Astrocyte (in vitro differentiated cells and primary cell): ENCODE data around the gene RAE1. TPM values are rescaled to one million over a fixed set of nuclear protein-coding genes. Genes with fewer than 3 reads are reported as not detected.

Source experiments
- DNase-seq: peaks from one replicate; pipeline ENCODE4 v3.0.0-alpha.2; 2010; ENCODE audit warnings: low read depth
- FAIRE-seq: peaks from 2 replicates; lab custom pipeline; 2011; peaks lifted over from hg19 to GRCh38; lab: Jason Lieb, UNC
- H2AFZ ChIP-seq: 2 replicates; pipeline ENCODE4 v1.6.0; 2012; ENCODE audit warnings: low read depth, low read length, inconsistent platforms
- H3K27ac ChIP-seq: 2 replicates; pipeline ENCODE4 v1.5.1; 2011; ENCODE audit warnings: low read depth, low read length, inconsistent platforms
- H3K27me3 ChIP-seq: 2 replicates; pipeline ENCODE4 v1.6.0; 2011; ENCODE audit warnings: low read length, inconsistent platforms; ENCODE audit not compliant: insufficient read depth
- H3K36me3 ChIP-seq: 2 replicates; pipeline ENCODE4 v1.5.1; 2011; ENCODE audit warnings: low read length, inconsistent platforms; ENCODE audit not compliant: insufficient read depth
- H3K4me1 ChIP-seq: 2 replicates; pipeline ENCODE4 v1.5.1; 2011; ENCODE audit warnings: low read length, inconsistent platforms; ENCODE audit not compliant: insufficient read depth
- H3K4me2 ChIP-seq: 2 replicates; pipeline ENCODE4 v1.6.0; 2012; ENCODE audit warnings: low read length, inconsistent platforms
- H3K4me3 ChIP-seq: 2 replicates; pipeline ENCODE4 v1.5.1; 2011; ENCODE audit warnings: low read depth, mild to moderate bottlenecking, low read length, inconsistent platforms; ENCODE audit not compliant: insufficient read depth
- H3K79me2 ChIP-seq: 2 replicates; pipeline ENCODE4 v1.6.0; 2012; ENCODE audit warnings: mild to moderate bottlenecking, low read length, inconsistent platforms; ENCODE audit not compliant: insufficient read depth
- H3K9ac ChIP-seq: 2 replicates; pipeline ENCODE4 v1.6.0; 2012; ENCODE audit warnings: mild to moderate bottlenecking, low read length, inconsistent platforms
- H3K9me3 ChIP-seq: 2 replicates; pipeline ENCODE4 v1.5.1; 2012; ENCODE audit warnings: low read depth, mild to moderate bottlenecking, low read length, inconsistent platforms; ENCODE audit not compliant: insufficient read depth
- H4K20me1 ChIP-seq: 2 replicates; pipeline ENCODE4 v1.6.0; 2012; ENCODE audit warnings: low read length, inconsistent platforms; ENCODE audit not compliant: insufficient read depth
- H3K27ac Mint-ChIP-seq: one replicate; pipeline ENCODE4 v1.8.0; 2021; ENCODE audit warnings: mild to moderate bottlenecking, mixed read lengths; ENCODE audit not compliant: unreplicated experiment
- H3K27me3 Mint-ChIP-seq: one replicate; pipeline ENCODE4 v1.8.0; 2021; ENCODE audit warnings: low read depth, mixed read lengths; ENCODE audit not compliant: unreplicated experiment
- H3K36me3 Mint-ChIP-seq: one replicate; pipeline ENCODE4 v1.8.0; 2021; ENCODE audit warnings: low read depth, mixed read lengths; ENCODE audit not compliant: unreplicated experiment
- H3K4me1 Mint-ChIP-seq: one replicate; pipeline ENCODE4 v1.8.0; 2021; ENCODE audit warnings: low read depth, mixed read lengths; ENCODE audit not compliant: unreplicated experiment
- H3K4me3 Mint-ChIP-seq: one replicate; pipeline ENCODE4 v1.8.0; 2021; ENCODE audit warnings: mild to moderate bottlenecking, moderate library complexity, mixed read lengths; ENCODE audit not compliant: unreplicated experiment
- H3K9me3 Mint-ChIP-seq: one replicate; pipeline ENCODE4 v1.8.0; 2021; ENCODE audit warnings: mild to moderate bottlenecking, mixed read lengths; ENCODE audit not compliant: unreplicated experiment
- CTCF ChIP-seq: IDR thresholded peaks from 2 replicates; pipeline ENCODE4 v1.5.1; 2011; ENCODE audit warnings: low read depth, mild to moderate bottlenecking, inconsistent platforms, low read length, moderate library complexity; ENCODE audit not compliant: insufficient read depth
- EZH2 ChIP-seq: IDR thresholded peaks from 2 replicates; pipeline ENCODE4 v1.6.1; 2012; ENCODE audit warnings: mild to moderate bottlenecking, low read length, inconsistent platforms; ENCODE audit not compliant: insufficient read depth
- total RNA-seq: library from RNA; stranded (reverse); gene quantifications from 2 replicates; pipeline ENCODE4 v1.2.1, GENCODE V29; 2021

The RAE1 gene
- total RNA-seq, 1 donor from 2014 or later, result 31.1 TPM

- H2AFZ ChIP-seq, result no peak overlapping the region
- peaks cover 1% of the 10 kb centered on the region for H3K36me3 Mint-ChIP-seq
- peaks cover 2% of the 10 kb centered on the region for H3K9me3 Mint-ChIP-seq
- peaks cover 43% of the 10 kb centered on the region for H3K27me3 Mint-ChIP-seq
- DNase-seq (no peak), FAIRE-seq (no peak)
- TF ChIP-seq EZH2 (no peak), CTCF (no peak)
- H3K4me3 ChIP-seq, result no peak overlapping the region
- no peak overlapping the region for H3K4me2 ChIP-seq
- peaks cover 8% of the 10 kb centered on the region for H3K4me1 Mint-ChIP-seq
- H4K20me1 ChIP-seq, result no peaks in the 10 kb centered on the region
- H3K27ac ChIP-seq, result no peak overlapping the region
- no peaks in the 10 kb centered on the region for H3K9me3 ChIP-seq
- H3K4me1 ChIP-seq, result no peaks in the 10 kb centered on the region
- H3K36me3 ChIP-seq, result no peaks in the 10 kb centered on the region
- H3K9ac ChIP-seq, result no peak overlapping the region
- H3K4me3 Mint-ChIP-seq, result no peak overlapping the region
- H3K79me2 ChIP-seq, result no peaks in the 10 kb centered on the region
- no peak overlapping the region for H3K27ac Mint-ChIP-seq
- peaks cover 11% of the 10 kb centered on the region for H3K27me3 ChIP-seq
Measured at GRCh38 chr20:57317789-57318371, 33.2 kb upstream of the RAE1 start.

DNA sequence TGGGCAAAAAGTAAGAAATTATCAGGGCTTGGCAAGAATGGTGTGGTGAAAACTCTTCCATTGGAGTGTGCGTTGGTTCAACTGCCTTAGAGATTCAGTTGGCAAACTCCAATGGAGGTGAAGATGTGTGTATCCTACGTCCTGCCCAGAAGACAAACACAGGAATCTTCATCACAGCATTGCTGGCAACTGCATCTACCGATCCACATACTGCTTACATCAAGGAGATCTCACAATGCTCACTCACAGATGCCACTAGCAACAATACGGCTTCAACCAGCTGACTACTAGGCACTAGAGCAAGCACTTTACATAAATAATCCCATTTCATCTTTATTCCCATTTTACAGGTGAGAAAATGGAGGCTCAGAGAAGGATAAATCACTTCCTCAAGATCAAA, 31.5 kb upstream of the RAE1 start:
- DNase-seq, result no peak
- no peak for FAIRE-seq
- Mint-ChIP-seq H3K4me3 (no peak overlapping the region), H3K9me3 (peaks cover 2% of the 10 kb centered on the region), H3K4me1 (peaks cover 9% of the 10 kb centered on the region), H3K36me3 (peaks cover 1% of the 10 kb centered on the region), H3K27ac (no peak overlapping the region), H3K27me3 (peaks cover 38% of the 10 kb centered on the region)
- no peak overlapping the region for H3K4me2 ChIP-seq
- TF ChIP-seq EZH2, result no peak
- no peak for TF ChIP-seq CTCF
- no peak overlapping the region for H3K27ac ChIP-seq
- H3K4me1 ChIP-seq, result no peaks in the 10 kb centered on the region
- no peak overlapping the region for H3K4me3 ChIP-seq
- no peaks in the 10 kb centered on the region for H3K9me3 ChIP-seq
- no peak overlapping the region for H3K9ac ChIP-seq
- H2AFZ ChIP-seq, result no peak overlapping the region
- peaks cover 11% of the 10 kb centered on the region for H3K27me3 ChIP-seq
- no peaks in the 10 kb centered on the region for H3K36me3 ChIP-seq
- no peaks in the 10 kb centered on the region for H3K79me2 ChIP-seq
- no peaks in the 10 kb centered on the region for H4K20me1 ChIP-seq

- no peaks in the 10 kb centered on the region for H3K4me1 ChIP-seq
- FAIRE-seq, result no peak
- H3K4me2 ChIP-seq, result no peak overlapping the region
- no peak overlapping the region for H2AFZ ChIP-seq
- Mint-ChIP-seq H3K27me3 (peaks cover 32% of the 10 kb centered on the region), H3K9me3 (peaks cover 2% of the 10 kb centered on the region), H3K36me3 (peaks cover 1% of the 10 kb centered on the region), H3K27ac (no peak overlapping the region), H3K4me1 (peaks cover 7% of the 10 kb centered on the region), H3K4me3 (no peak overlapping the region)
- no peaks in the 10 kb centered on the region for H4K20me1 ChIP-seq
- TF ChIP-seq EZH2 (no peak), CTCF (no peak)
- H3K27ac ChIP-seq, result no peak overlapping the region
- no peaks in the 10 kb centered on the region for H3K79me2 ChIP-seq
- H3K9ac ChIP-seq, result no peak overlapping the region
- H3K36me3 ChIP-seq, result no peaks in the 10 kb centered on the region
- no peaks in the 10 kb centered on the region for H3K9me3 ChIP-seq
- H3K27me3 ChIP-seq, result peaks cover 11% of the 10 kb centered on the region
- H3K4me3 ChIP-seq, result no peak overlapping the region
- DNase-seq, result no peak
Measured at GRCh38 chr20:57320358-57320757, 30.7 kb upstream of the RAE1 start.
